Measurements from ENCODE around the gene GREB1. TPM values are rescaled to one million over a fixed set of nuclear protein-coding genes. Genes with fewer than 3 reads are reported as not detected.

The GREB1 gene
- total and polyA plus RNA-seq, 2 of the 13 experiments (the other 11 are each of a cell fraction or from before 2014, with no cell fraction given): 31.3 to 61.2 TPM

GRCh38 chr2:11498543-11499034, 35.3 kb upstream of the GREB1 start (continued):
- TF ChIP-seq CENPT (CRISPR knock-in tag; IDR thresholded peaks at IDR 0.05; ENCODE audit: low read depth) (no peak), FOXM1 (CRISPR knock-in tag; IDR thresholded peaks at IDR 0.05) (no peak), ZBTB7A (CRISPR knock-in tag; IDR thresholded peaks at IDR 0.05) (no peak), BRD4 (CRISPR knock-in tag; IDR thresholded peaks at IDR 0.05) (peak; percentile 98), SNAI1 (CRISPR knock-in tag; IDR thresholded peaks at IDR 0.05; ENCODE audit: borderline replicate concordance) (no peak), ZNF547 (CRISPR knock-in tag; IDR thresholded peaks at IDR 0.05) (no peak), YEATS4 (CRISPR knock-in tag; IDR thresholded peaks at IDR 0.05; ENCODE audit: borderline replicate concordance) (no peak; the same call in 1 of the 2 replicates), JUND (CRISPR knock-in tag; IDR thresholded peaks at IDR 0.05) (no peak), HNRNPL (IDR thresholded peaks at IDR 0.05; ENCODE audit: low read depth, low read length) (peak; percentile 100), TAF1 (CRISPR knock-in tag; IDR thresholded peaks at IDR 0.05) (peak; percentile 46; the same call in 1 of the 2 replicates), ZFP82 (CRISPR knock-in tag; IDR thresholded peaks at IDR 0.05; ENCODE audit: borderline replicate concordance) (0 out of 2 replicates have a peak, but pooled peaks have one; percentile 7), ARID4A (CRISPR knock-in tag; IDR thresholded peaks at IDR 0.05; ENCODE audit: borderline replicate concordance) (0 out of 2 replicates have a peak, but pooled peaks have one; percentile 59), ZXDC (CRISPR knock-in tag; IDR thresholded peaks at IDR 0.05) (no peak; the same call in 1 of the 2 replicates), ZC3H4 (CRISPR knock-in tag; IDR thresholded peaks at IDR 0.05; ENCODE audit: borderline replicate concordance) (peak; percentile 100), SP1 (IDR thresholded peaks at IDR 0.05) (no peak), SP1 (CRISPR knock-in tag; IDR thresholded peaks at IDR 0.05) (0 out of 2 replicates have a peak, but pooled peaks have one; percentile 15), ZBTB4 (CRISPR knock-in tag; IDR thresholded peaks at IDR 0.05; ENCODE audit: borderline replicate concordance) (0 out of 2 replicates have a peak, but pooled peaks have one; percentile 6), RBFOX2 (IDR thresholded peaks at IDR 0.05; ENCODE audit: low read depth, low read length) (peak; percentile 90), ZSCAN25 (CRISPR knock-in tag; IDR thresholded peaks at IDR 0.05) (no peak), ZNF501 (CRISPR knock-in tag; IDR thresholded peaks at IDR 0.05) (peak; percentile 86)

Measured in HepG2 (cell line).